GM13976 (cell line): ENCODE data around the gene PRIMA1.

ENCODE experiments used
- DNase-seq: peaks from one replicate; pipeline ENCODE4 v3.0.0; 2012; ENCODE audit warnings: low spot score
- CTCF ChIP-seq: IDR thresholded peaks from 2 replicates; pipeline ENCODE4 v1.5.1; 2012; ENCODE audit warnings: borderline replicate concordance, mild to moderate bottlenecking; ENCODE audit not compliant: insufficient read depth; ENCODE audit errors: extremely low read depth, missing control alignments, control extremely low read depth
- in situ Hi-C: fragments of 300-500 bp; cut with MboI; formaldehyde crosslinking; loops from one replicate; pipeline ENCODE4 v1.12.0; 2022; ENCODE audit warnings: low sequenced_read_pairs, mixed read lengths, inconsistent platforms; ENCODE audit not compliant: unreplicated experiment

PRIMA1 gene

GRCh38 chr14:93734086-93734822 is 54.0 kb downstream of the PRIMA1 start:
- no peak for TF ChIP-seq CTCF
- DNase-seq: no peak
- in situ Hi-C loops: no loop called here

- DNase-seq: no peak
- in situ Hi-C loops: no loop called here
- no peak for TF ChIP-seq CTCF
Measured at GRCh38 chr14:93733631-93734030, 54.7 kb downstream of the PRIMA1 start.

- DNase-seq: no peak
- no peak for TF ChIP-seq CTCF
- in situ Hi-C loops: no loop called here
Measured at GRCh38 chr14:93733231-93733630, 55.1 kb downstream of the PRIMA1 start.

GRCh38 chr14:93732524-93732923 is 55.8 kb downstream of the PRIMA1 start:
- no peak for DNase-seq
- no peak for TF ChIP-seq CTCF
- in situ Hi-C loops: no loop called here

GRCh38 chr14:93731753-93732152 is 56.5 kb downstream of the PRIMA1 start:
- DNase-seq: no peak
- in situ Hi-C loops: no loop called here
- TF ChIP-seq CTCF: no peak

- no peak for TF ChIP-seq CTCF
- in situ Hi-C loops: no loop called here
- no peak for DNase-seq
Measured at GRCh38 chr14:93729993-93730392, 58.3 kb downstream of the PRIMA1 start.
